22Rv1 (cell line): ENCODE data around the gene PLP1.

Source experiments
- CTCF ChIP-seq: fragments of 450-650 bp; IDR thresholded peaks from 2 replicates; pipeline ENCODE4 v1.5.1; 2017; ENCODE audit warnings: mild to moderate bottlenecking
- ZFX ChIP-seq: fragments of 450-650 bp; IDR thresholded peaks from 2 replicates; pipeline ENCODE4 v1.6.1; 2017; ENCODE audit warnings: antibody characterized with exemption, borderline replicate concordance

GRCh38 chrX:103729015-103729414 is 47.6 kb upstream of the PLP1 start:
- TF ChIP-seq CTCF (no peak), ZFX (no peak)
